Neural cell (in vitro differentiated cells): ENCODE measurements around the gene SYT1. TPM values are rescaled to one million over a fixed set of nuclear protein-coding genes. Genes with fewer than 3 reads are reported as not detected.

Experiments used
- H2AFZ ChIP-seq: fragments of 200-600, 300-800 bp; sonication (generic), shearing (Covaris generic); 2 replicates; pipeline ENCODE4 v1.6.0; 2014; ENCODE audit warnings: low read depth, mild to moderate bottlenecking, antibody characterized with exemption, low read length, moderate library complexity
- H3F3A ChIP-seq: fragments of 200-600 bp; shearing (Covaris generic); 2 replicates; pipeline ENCODE4 v1.6.1; 2016; ENCODE audit warnings: mild to moderate bottlenecking, moderate library complexity, mixed read lengths, antibody characterized with exemption, low read length; ENCODE audit not compliant: insufficient read depth, poor library complexity, severe bottlenecking
- H3K27ac ChIP-seq: fragments of 200-600, 300-800 bp; sonication (generic), shearing (Covaris generic); 2 replicates; pipeline ENCODE4 v1.5.1; 2014; ENCODE audit warnings: mild to moderate bottlenecking, low read length, moderate library complexity
- H3K27me3 ChIP-seq: fragments of 300-800, 200-600 bp; sonication (generic), shearing (Covaris generic); 2 replicates; pipeline ENCODE4 v1.6.0; 2014; ENCODE audit warnings: mild to moderate bottlenecking, low read depth, low read length, moderate library complexity; ENCODE audit not compliant: insufficient read depth
- H3K36me3 ChIP-seq: fragments of 300-800, 200-600 bp; sonication (generic), shearing (Covaris generic); 2 replicates; pipeline ENCODE4 v1.5.1; 2014; ENCODE audit warnings: mild to moderate bottlenecking, antibody characterized with exemption, low read length, moderate library complexity; ENCODE audit not compliant: insufficient read depth
- H3K4me2 ChIP-seq: fragments of 300-800, 200-600 bp; sonication (generic), shearing (Covaris generic); 2 replicates; pipeline ENCODE4 v1.6.0; 2014; ENCODE audit warnings: mild to moderate bottlenecking, low read length
- H3K4me3 ChIP-seq: fragments of 300-800, 200-600 bp; sonication (generic), shearing (Covaris generic); 2 replicates; pipeline ENCODE4 v1.5.1; 2014; ENCODE audit warnings: mild to moderate bottlenecking, low read length, moderate library complexity
- H3K79me2 ChIP-seq: fragments of 200-600 bp; shearing (Covaris generic); replicated peaks from 2 replicates; pipeline ENCODE4 v1.6.0; 2014; ENCODE audit warnings: mild to moderate bottlenecking, low read length, moderate library complexity; ENCODE audit not compliant: insufficient read depth
- H3K9ac ChIP-seq: fragments of 300-800, 200-600 bp; sonication (generic), shearing (Covaris generic); 2 replicates; pipeline ENCODE4 v1.6.1; 2016; ENCODE audit warnings: mild to moderate bottlenecking, low read length, mixed read lengths
- H3K9me2 ChIP-seq: fragments of 200-600 bp; shearing (Covaris generic); 2 replicates; pipeline ENCODE4 v1.6.1; 2016; ENCODE audit warnings: mild to moderate bottlenecking, low read length, mixed read lengths; ENCODE audit not compliant: insufficient read depth
- H3K9me3 ChIP-seq: fragments of 200-600, 300-800 bp; sonication (generic), shearing (Covaris generic); 2 replicates; pipeline ENCODE4 v1.6.1; 2016; ENCODE audit warnings: mild to moderate bottlenecking, mixed run types, low read length, moderate library complexity, mixed read lengths
- H4K20me1 ChIP-seq: fragments of 200-600 bp; shearing (Covaris generic); 2 replicates; pipeline ENCODE4 v1.6.1; 2016; ENCODE audit warnings: mild to moderate bottlenecking, mixed run types; ENCODE audit not compliant: insufficient read depth
- EP300 ChIP-seq: fragments of 450-650 bp; conservative IDR thresholded peaks from 2 replicates; pipeline ENCODE4 v1.6.1; 2014; ENCODE audit warnings: antibody characterized with exemption, mild to moderate bottlenecking, moderate library complexity; ENCODE audit not compliant: poor library complexity, severe bottlenecking
- EZH2 ChIP-seq: fragments of 200-600, 300-800 bp; shearing (Covaris generic), sonication (generic); IDR thresholded peaks from 2 replicates; pipeline ENCODE4 v1.6.1; 2014; ENCODE audit warnings: antibody characterized with exemption, low read length, borderline replicate concordance, mild to moderate bottlenecking; ENCODE audit not compliant: insufficient read depth, poor library complexity, severe bottlenecking
- POLR2AphosphoS5 ChIP-seq: IDR thresholded peaks from 2 replicates; pipeline ENCODE4 v1.6.1; 2012
- RAD21 ChIP-seq: fragments of 450-650 bp; conservative IDR thresholded peaks from 2 replicates; pipeline ENCODE4 v1.6.1; 2014; ENCODE audit warnings: antibody characterized with exemption, mild to moderate bottlenecking, moderate library complexity
- SMC3 ChIP-seq: fragments of 450-650 bp; conservative IDR thresholded peaks from 2 replicates; pipeline ENCODE4 v1.6.1; 2014; ENCODE audit warnings: antibody characterized with exemption, mild to moderate bottlenecking, moderate library complexity; ENCODE audit not compliant: poor library complexity
- polyA plus RNA-seq: library from polyadenylated mRNA; depleted of rRNA; stranded (reverse); fragments of >200 nt; gene quantifications from 2 replicates; pipeline ENCODE4 v1.2.3, GENCODE V29; 2014
- TF ChIP-seq, protein P1 (sequence below): fragments of 450-650 bp; IDR thresholded peaks from 2 replicates; pipeline ENCODE4 v1.5.1; 2014; ENCODE audit warnings: antibody characterized with exemption, mild to moderate bottlenecking, moderate library complexity; ENCODE audit not compliant: poor library complexity, severe bottlenecking
- TF ChIP-seq, protein P2 (sequence below): IDR thresholded peaks from 2 replicates; pipeline ENCODE4 v1.6.1; 2012; ENCODE audit warnings: borderline replicate concordance

The SYT1 gene
- polyA plus RNA-seq, 1 donor from 2014 or later, result 103 TPM

DNA sequence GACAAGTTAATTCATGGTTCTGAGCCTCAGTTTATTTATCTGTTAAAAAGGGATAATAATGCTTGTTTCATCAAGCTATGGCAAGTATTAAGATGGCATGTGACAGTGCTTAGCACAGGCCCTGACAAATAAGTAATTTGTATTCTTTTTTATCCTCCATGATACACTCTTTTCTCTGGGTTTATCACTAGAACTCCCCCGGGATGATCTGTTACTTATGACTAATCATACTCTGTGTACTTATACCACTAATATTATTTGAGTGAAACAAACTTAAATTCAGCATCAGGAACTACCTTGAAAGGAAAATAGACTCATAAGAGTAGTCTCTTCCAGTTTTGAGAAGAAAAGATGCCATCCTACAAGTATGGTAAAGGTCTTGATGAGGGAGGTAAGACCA lies 542.4 kb downstream of the SYT1 start:
- Histone ChIP-seq H3K27me3 (no peaks in the 10 kb centered on the region), H4K20me1 (no peaks in the 10 kb centered on the region), H3K79me2 (no peaks in the 10 kb centered on the region), H3K36me3 (no peaks in the 10 kb centered on the region), H2AFZ (no peak overlapping the region), H3K4me3 (no peak overlapping the region), H3K9me3 (no peaks in the 10 kb centered on the region), H3K9ac (no peak overlapping the region), H3K9me2 (no peaks in the 10 kb centered on the region), H3K4me2 (no peak overlapping the region), H3F3A (no peaks in the 10 kb centered on the region), H3K27ac (no peak overlapping the region)
- TF ChIP-seq POLR2AphosphoS5 (no peak), SMC3 (no peak), RAD21 (no peak), EP300 (no peak), EZH2 (no peak)
- TF ChIP-seq, protein P1, sequence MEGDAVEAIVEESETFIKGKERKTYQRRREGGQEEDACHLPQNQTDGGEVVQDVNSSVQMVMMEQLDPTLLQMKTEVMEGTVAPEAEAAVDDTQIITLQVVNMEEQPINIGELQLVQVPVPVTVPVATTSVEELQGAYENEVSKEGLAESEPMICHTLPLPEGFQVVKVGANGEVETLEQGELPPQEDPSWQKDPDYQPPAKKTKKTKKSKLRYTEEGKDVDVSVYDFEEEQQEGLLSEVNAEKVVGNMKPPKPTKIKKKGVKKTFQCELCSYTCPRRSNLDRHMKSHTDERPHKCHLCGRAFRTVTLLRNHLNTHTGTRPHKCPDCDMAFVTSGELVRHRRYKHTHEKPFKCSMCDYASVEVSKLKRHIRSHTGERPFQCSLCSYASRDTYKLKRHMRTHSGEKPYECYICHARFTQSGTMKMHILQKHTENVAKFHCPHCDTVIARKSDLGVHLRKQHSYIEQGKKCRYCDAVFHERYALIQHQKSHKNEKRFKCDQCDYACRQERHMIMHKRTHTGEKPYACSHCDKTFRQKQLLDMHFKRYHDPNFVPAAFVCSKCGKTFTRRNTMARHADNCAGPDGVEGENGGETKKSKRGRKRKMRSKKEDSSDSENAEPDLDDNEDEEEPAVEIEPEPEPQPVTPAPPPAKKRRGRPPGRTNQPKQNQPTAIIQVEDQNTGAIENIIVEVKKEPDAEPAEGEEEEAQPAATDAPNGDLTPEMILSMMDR, result no peak

DNA sequence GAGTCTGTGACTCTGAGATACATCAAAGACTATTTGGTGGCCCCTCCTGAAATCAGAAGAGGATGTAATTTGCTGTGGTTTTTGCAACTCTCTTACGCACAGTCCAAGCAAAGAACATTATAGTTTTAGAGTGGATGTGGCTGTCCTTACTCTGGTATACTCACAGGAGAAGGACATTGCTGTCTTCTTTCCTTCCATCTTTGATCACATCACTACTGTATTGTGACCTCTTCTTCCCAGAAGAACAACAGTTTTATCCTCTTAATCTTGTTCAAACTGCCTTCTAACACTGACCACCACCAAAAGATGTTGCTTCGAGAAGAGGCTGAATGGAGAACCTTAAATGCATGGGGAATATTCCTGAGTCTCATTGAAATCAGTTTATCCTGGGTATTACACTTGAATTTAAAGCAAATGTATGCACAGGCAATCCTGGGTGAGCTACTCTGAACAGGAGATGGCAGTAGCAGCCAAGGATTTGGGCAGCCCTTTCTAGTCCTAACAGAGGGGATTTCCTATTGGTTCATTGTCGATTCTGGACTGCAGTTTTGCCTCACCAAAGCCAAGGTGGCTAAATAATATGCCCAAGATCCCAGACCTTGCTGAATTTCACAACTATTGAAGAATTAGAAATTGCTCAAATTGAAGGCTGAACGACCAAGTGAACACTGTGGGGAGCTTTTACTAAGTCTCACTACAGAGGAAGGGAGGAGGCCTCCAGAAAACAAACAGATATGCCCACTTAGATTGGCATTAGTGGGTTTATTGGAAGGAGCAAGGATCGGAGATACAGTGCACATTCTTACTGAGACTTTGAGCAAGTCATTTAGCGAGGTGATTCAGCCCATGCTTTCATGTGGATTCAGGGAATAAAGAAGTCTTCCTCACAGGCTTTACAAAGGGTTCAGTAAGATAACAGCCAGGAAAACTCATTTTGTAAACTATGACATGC lies 543.4 kb downstream of the SYT1 start:
- Histone ChIP-seq H3K27ac (no peak overlapping the region), H3K9me2 (no peaks in the 10 kb centered on the region), H3K9me3 (no peaks in the 10 kb centered on the region), H3K4me2 (no peak overlapping the region), H3K79me2 (no peaks in the 10 kb centered on the region), H3F3A (no peaks in the 10 kb centered on the region), H3K4me3 (no peak overlapping the region), H3K9ac (no peak overlapping the region), H3K27me3 (no peaks in the 10 kb centered on the region), H4K20me1 (no peaks in the 10 kb centered on the region), H2AFZ (no peak overlapping the region), H3K36me3 (no peaks in the 10 kb centered on the region)
- no peak for TF ChIP-seq EP300
- TF ChIP-seq RAD21, result peak; percentile 46
- TF ChIP-seq, protein P2, sequence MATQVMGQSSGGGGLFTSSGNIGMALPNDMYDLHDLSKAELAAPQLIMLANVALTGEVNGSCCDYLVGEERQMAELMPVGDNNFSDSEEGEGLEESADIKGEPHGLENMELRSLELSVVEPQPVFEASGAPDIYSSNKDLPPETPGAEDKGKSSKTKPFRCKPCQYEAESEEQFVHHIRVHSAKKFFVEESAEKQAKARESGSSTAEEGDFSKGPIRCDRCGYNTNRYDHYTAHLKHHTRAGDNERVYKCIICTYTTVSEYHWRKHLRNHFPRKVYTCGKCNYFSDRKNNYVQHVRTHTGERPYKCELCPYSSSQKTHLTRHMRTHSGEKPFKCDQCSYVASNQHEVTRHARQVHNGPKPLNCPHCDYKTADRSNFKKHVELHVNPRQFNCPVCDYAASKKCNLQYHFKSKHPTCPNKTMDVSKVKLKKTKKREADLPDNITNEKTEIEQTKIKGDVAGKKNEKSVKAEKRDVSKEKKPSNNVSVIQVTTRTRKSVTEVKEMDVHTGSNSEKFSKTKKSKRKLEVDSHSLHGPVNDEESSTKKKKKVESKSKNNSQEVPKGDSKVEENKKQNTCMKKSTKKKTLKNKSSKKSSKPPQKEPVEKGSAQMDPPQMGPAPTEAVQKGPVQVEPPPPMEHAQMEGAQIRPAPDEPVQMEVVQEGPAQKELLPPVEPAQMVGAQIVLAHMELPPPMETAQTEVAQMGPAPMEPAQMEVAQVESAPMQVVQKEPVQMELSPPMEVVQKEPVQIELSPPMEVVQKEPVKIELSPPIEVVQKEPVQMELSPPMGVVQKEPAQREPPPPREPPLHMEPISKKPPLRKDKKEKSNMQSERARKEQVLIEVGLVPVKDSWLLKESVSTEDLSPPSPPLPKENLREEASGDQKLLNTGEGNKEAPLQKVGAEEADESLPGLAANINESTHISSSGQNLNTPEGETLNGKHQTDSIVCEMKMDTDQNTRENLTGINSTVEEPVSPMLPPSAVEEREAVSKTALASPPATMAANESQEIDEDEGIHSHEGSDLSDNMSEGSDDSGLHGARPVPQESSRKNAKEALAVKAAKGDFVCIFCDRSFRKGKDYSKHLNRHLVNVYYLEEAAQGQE, result no peak
- TF ChIP-seq, protein P1, result peak; percentile 47
